Measurements from ENCODE around the gene AAR2.

The AAR2 gene

GRCh38 chr20:36261389-36262105 lies 25.3 kb downstream of the AAR2 start:
- no peak for DNase-seq

- DNase-seq, result no peak
Observed at GRCh38 chr20:36262440-36262839, 26.2 kb downstream of the AAR2 start.

GRCh38 chr20:36264426-36265246 lies 28.4 kb downstream of the AAR2 start:
- DNase-seq, result no peak

GRCh38 chr20:36266189-36266588 lies 29.9 kb downstream of the AAR2 start:
- DNase-seq, result no peak

GRCh38 chr20:36267605-36268381 lies 31.5 kb downstream of the AAR2 start:
- no peak for DNase-seq

GRCh38 chr20:36268440-36269342 lies 32.4 kb downstream of the AAR2 start:
- no peak for DNase-seq

GRCh38 chr20:36269507-36269906 lies 33.2 kb downstream of the AAR2 start:
- no peak for DNase-seq

- DNase-seq, result no peak
Observed at GRCh38 chr20:36270744-36271638, 34.7 kb downstream of the AAR2 start.

GRCh38 chr20:36271639-36272546 lies 35.6 kb downstream of the AAR2 start:
- no peak for DNase-seq

GRCh38 chr20:36272547-36273220 lies 36.4 kb downstream of the AAR2 start:
- no peak for DNase-seq

- peak; percentile 6 for DNase-seq
Observed at GRCh38 chr20:36273414-36274180, 37.3 kb downstream of the AAR2 start.

GRCh38 chr20:36274181-36274841 lies 38.0 kb downstream of the AAR2 start:
- no peak for DNase-seq

- no peak for DNase-seq
Observed at GRCh38 chr20:36275011-36275410, 38.7 kb downstream of the AAR2 start.

GRCh38 chr20:36275441-36276189 lies 39.3 kb downstream of the AAR2 start:
- DNase-seq, result no peak

GRCh38 chr20:36277546-36277945 lies 41.3 kb downstream of the AAR2 start:
- no peak for DNase-seq

- DNase-seq, result no peak
Observed at GRCh38 chr20:36279362-36279761, 43.1 kb downstream of the AAR2 start.

GRCh38 chr20:36279776-36280175 lies 43.5 kb downstream of the AAR2 start:
- DNase-seq, result no peak

Measured in NCI-H1694 treated with DMSO at 0.1 percent for 48 hours (cell line).